ENCODE measurements around the gene GDPGP1. TPM values are rescaled to one million over a fixed set of nuclear protein-coding genes. Genes with fewer than 3 reads are reported as not detected.

The GDPGP1 gene
- 7.8 and 7.9 TPM in 2 replicates for total RNA-seq

GRCh38 chr15:90234096-90234988 lies at the start of gene GDPGP1:
Gene GDPGP1 (plus strand): TSS chr15:90234209. CDS start chr15:90240909, 6,700 bp downstream.

GRCh38 chr15:90201130-90201943 lies 32.7 kb upstream of the GDPGP1 start, which contains the start of gene SEMA4B:
Gene SEMA4B (plus strand): TSS chr15:90201330. CDS start chr15:90201579, 249 bp downstream.

GRCh38 chr15:90233387-90234095 lies 468 bp upstream of the GDPGP1 start, which contains the start of gene CIB1:
Gene CIB1 (minus strand): TSS chr15:90233941. CDS start chr15:90233885, 56 bp downstream.

GRCh38 chr15:90249203-90249863 lies 15.3 kb downstream of the GDPGP1 start, which contains the start of gene TTLL13:
Gene TTLL13 (plus strand): TSS chr15:90249556. CDS start chr15:90250631, 1,075 bp downstream.

GRCh38 chr15:90265271-90266060 lies 31.5 kb downstream of the GDPGP1 start, which contains the start of gene NGRN:
Gene NGRN (plus strand): TSS chr15:90265672. CDS start chr15:90265713, 41 bp downstream.

Other genes with a start within 250 kb of the GDPGP1 start
- gene ZNF710, start 232.9 kb upstream of the GDPGP1 start, total RNA-seq: 8.3 and 8.7 TPM in 2 replicates
- 58.7 and 60.8 TPM in 2 replicates for gene IDH2, start 131.7 kb upstream of the GDPGP1 start, total RNA-seq
- 17.7 and 23.7 TPM in 2 replicates for gene SEMA4B, start 32.9 kb upstream of the GDPGP1 start, total RNA-seq
- 34.3 and 43.1 TPM in 2 replicates for gene CIB1, start 268 bp upstream of the GDPGP1 start, total RNA-seq
- not detected in 2 replicates for gene TTLL13, start 15.3 kb downstream of the GDPGP1 start, total RNA-seq
- 59.9 and 75.8 TPM in 2 replicates for gene NGRN, start 31.5 kb downstream of the GDPGP1 start, total RNA-seq
- 0.32 TPM in 1 of 2 replicates, not detected in the other for gene ZNF774, start 118.1 kb downstream of the GDPGP1 start, total RNA-seq
- gene IQGAP1, start 154.0 kb downstream of the GDPGP1 start, total RNA-seq: 104 and 122 TPM in 2 replicates